HG03025 (cell line): ENCODE data around the gene F11R.
"Not testable (repeated sequence)": the region's sequence is repeated elsewhere in the genome, so short reads cannot be mapped to it uniquely, and the experiment has no call there.

Experiments used
- ATAC-seq: cut with Tn5 transposase; IDR thresholded peaks from one replicate; pipeline ENCODE4 v1.9.1; 2021; ENCODE audit warnings: mild to moderate bottlenecking, moderate library complexity; ENCODE audit not compliant: unreplicated experiment, low FRiP score

Gene F11R

DNA sequence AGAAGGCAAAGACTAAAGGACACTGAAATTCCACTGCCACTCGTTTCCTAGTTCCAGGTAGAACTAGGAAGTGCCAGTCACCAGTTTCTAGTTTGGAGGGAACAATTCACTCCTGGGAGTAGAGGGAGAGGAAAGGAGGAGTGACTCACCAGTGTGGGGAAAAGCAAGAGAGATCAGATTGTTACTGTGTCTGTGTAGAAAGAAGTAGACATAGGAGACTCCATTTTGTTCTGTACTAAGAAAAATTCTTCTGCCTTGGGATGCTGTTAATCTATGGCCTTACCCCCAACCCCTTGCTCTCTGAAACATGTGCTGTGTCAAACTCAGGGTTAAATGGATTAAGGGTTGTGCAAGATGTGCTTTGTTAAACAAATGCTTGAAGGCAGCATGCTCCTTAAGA, 4.3 kb downstream of the F11R start:
- not testable (repeated sequence) for ATAC-seq

DNA sequence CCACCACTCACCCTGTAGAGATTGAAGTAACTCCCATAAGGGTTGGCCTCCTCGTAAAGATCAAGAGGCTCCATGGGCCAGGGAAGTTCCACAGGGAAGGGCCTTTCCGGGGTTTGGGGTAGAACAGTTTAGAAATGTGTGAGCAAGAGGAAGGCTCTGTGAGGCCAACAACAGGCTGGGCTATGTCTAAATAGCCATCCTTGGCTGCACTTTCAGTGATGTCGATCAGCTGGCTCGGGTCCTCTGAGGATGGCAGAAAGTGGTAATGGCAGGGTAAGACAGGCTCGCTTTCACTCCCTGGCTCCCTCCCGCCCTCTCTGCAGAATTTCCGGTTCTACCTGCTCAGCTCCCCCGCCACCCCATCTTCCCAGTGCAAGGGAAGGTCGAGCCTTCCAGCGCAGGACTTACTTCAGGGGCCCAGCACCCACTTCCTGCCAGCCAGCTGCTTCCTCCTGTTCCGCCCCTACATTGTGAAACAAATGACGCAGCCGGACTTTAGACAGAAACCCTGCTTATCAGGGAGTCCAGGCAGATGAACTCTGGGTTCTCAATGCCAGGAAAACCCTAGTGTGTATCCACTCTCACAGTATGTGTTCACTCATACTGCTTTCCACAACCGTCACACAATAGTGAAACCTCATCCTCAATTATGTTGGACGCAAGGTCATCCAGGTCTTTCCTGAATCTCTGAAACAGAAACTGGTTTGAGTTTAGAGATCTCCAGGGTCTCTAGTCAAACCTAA, 7.3 kb downstream of the F11R start:
- ATAC-seq: peak; percentile 71

DNA sequence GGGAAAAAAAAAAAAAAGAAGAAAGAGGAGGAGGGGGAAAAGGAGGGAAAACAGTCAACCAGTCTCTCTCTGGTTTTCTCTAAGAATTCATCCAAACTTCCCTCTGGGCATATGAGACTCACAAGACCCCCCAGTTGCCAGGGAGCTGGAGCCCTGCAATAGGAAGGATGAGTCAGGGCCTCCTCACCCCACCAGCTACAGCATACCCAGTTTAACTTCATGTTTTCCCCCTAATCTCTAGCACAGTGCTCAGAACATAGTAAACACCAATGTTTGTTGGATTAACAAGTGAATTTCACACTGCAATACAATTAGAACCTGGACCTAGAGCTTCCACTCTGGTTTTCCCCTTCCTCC, 7.8 kb downstream of the F11R start:
- ATAC-seq: no peak

DNA sequence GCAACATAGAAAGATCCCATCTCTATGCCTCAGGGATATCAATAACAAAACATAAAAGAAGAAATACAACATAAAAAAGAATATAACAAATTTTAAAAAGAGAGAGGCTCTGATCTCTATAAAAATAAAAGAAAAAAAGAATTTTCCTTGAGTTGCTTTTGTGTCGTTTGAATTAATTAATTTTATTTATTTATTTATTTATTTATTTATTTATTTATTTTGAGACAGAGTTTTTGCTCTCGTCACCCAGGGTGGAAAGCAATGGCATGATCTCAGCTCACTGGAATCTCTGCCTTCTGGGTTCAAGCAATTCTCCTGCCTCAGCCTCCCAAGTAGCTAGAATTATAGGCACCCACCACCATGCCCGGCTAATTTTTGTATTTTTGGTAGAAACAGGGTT, 8.5 kb downstream of the F11R start:
- ATAC-seq: no peak

DNA sequence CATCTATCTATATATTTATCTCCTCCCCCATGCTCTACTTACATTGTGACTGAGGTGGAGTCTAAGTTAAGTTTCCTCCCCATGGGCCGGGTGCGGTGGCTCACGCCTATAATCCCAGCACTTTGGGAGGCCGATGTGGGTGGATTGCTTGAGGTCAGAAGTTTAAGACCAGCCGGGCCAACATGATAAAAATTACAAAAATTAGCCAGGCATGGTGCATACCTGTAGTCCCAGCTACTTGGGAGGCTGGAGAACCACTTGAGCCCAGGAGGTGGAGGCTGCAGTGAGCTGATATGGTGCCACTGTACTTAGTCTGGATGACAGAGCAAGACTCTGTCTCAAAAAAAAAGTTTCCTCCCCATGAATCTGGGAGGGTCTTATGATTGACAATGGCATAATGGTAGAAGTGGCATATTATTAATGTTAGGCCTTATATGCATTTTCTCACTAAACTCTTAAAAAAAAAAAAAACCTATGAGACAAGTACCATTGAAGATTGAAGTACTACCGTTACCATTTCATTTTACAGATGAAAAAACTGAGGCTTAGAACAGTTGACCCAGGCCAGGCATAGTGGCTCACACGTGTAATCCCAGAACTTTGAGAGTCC, 11.2 kb downstream of the F11R start:
- no peak for ATAC-seq

DNA sequence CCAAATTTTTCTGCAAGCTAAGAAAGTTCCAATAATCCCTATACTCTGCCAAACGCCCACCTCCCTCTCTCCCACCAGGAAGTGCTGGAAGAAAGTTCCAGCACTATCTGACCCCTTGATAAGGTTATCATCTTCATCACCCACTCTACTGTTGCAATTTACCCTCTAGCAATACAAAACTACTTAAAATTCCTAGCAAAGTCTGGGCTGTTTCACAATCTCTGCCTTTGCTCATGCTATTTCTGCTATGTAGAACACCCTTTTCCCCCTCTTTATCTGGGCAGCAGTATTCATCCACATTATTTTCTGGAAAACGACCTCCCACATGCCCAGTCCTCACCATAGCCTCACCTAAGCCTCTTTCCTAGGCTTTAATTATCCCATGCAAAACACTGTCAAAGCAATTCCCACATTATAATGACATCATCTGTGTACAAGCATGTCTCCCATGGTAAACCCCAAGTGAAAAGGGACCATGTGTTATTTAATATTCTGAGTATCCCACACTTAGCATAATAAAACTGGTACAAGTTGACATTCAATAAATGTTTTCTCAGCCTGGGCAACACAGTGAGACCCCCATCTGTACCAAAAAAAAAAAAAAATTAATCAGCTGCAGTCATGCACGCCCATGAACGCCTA, 12.0 kb downstream of the F11R start:
- ATAC-seq: no peak

DNA sequence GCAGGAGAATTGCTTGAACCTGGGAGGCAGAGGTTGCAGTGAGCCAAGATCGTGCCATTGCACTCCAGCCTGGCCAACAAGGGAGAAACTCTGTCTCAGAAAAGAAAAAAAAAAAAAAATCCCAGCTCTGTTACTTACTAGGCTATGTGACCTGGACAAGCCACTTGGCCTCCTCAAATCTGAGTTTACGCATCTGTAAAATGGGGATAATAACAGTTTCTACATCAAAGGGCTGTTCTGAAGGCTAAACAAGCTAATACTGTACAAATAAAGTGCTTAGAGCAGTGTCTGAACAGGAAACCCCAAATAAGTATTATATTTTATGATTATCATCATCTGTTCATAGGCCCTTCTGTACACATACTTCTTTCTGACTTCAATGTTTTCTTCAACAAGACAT, 13.6 kb downstream of the F11R start:
- no peak for ATAC-seq

DNA sequence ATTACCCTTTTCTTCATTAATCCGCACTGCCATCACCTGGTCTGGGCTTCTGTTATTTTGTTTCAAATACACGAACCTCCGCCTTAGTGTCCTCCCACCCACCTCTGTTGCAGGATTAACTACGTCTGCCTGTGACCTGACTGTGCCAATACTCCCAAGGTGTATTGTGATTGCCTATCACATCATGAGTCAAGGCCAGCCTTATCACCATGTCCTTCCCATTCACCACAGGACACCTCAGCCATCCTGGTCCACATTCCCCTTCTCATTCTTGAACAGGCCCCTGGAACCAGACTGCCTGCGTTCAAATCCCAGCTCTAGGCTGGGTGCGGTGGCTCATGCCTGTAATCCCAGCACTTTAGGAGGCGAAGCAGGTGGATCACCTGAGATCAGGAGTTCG, 14.4 kb downstream of the F11R start:
- no peak for ATAC-seq

DNA sequence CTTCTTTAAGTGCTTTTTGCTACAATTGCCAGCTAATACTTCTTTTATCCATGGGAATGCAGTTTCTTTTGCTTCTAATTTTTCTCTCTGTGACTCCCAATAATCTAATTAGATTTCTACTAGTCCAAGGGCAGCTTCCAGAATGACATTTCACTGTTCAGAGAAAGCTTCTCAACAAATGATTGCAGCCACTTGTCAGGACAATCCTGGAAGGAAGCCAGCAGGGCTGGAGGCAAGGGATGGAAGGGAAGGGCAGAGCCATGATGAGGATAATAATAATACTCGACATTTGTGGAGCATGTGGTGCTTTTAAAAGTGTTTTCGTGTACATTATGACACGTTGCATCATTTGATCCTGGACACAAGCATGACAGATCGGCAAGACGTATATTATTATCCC, 19.4 kb downstream of the F11R start:
- no peak for ATAC-seq

DNA sequence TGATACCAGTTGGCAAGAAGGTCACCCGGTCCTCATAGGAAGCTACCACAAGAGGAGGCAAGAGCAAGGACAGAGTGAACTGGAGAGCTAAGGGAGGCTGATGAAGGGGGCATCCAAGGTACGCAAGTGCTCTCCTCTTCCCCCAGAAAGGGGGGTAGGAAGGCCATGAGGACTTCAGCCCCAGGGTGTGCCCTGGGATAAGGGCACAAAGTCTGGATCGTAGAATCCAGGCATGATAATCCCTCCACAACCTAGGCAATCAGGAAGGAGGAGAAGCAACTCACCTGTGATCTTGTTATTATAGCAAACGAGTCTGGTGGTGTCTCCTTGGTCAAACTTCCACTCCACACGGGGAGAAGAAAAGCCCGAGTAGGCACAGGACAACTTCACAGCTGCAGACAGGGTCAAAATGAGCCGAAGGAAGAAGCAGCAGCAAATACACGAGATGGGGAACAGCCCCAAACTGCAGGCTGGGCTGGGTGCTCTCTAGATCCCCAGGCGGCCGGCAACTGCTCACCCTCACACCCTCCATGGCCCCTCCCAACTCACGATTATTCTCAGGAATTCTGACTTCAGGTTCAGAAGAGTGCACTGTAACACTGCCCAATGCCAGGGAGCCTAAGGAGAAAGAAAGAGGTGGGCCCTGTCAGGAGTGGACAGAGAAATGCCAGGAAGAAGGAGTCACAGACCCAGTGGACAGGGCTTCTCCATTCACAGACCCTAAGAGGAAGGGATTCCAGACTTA, 20.0 kb downstream of the F11R start:
- no peak for ATAC-seq

DNA sequence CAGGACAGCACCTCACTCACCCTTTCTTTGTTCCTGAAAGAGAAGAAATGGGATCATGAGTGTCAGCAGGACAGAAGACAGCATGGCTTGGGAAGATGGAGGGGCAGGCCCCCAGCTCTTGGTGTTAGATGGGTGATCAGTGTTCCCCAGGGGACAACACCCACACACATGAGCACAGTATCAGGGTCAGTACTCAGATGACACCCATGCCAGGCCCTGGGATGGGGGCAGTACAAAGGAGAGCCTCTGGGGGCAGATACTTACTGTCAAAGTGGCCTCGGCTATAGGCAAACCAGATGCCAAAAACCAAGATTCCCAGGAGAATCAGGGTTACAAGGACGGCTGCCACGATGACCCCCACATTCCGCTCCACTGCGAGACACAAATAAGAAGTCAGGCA, 21.6 kb downstream of the F11R start:
- no peak for ATAC-seq

DNA sequence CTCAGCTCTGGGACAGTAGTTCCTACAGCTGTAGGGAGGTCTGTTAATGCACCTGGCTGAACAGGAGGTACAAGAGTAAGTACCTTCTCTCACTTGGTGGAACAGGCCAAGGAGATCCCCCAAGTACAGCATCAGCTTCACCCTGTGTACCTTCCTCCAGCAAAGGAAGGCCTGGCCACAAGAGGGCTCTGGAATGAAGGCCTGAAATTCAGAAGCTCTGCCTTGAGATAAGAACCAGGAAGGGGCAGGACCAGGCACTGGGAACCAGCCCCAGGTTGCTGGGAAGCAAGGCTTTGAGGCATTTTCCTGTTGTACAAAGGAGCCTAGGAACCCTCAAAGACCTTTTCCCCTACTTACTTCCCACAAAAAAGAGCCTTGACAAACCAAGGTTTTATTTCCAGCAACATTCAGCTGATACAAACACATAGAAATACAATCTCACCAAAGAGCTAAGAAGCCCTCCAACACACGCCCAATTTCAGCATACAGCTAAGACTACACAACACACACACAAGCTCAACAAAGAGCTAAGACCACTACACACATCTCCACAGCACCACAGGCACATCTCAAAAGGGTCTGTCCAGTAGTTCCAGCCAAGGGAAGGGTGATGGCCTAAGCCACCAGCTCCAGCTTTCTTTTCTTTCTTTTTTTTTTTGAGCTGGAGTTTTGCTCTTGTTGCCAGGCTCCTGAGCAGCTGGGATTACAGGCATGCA, 23.5 kb downstream of the F11R start:
- ATAC-seq: no peak

DNA sequence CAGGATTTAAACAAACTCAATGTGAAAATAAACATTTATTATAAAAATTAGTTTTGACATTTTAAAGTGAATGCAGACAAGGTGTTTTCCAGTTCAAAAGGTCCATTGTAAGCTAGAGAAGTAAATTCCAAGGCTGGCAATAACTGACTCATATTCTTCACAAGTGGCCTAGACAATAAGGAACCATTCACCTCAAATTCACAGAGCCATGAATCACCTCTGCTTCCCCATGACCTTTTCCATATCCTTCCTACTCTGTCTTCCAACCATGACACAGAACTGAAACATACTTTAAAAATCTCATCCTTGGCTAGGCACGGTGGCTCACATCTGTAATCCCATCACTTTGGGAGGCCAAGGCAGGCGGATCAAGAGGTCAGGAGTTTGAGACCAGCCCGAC, 24.8 kb downstream of the F11R start:
- no peak for ATAC-seq

DNA sequence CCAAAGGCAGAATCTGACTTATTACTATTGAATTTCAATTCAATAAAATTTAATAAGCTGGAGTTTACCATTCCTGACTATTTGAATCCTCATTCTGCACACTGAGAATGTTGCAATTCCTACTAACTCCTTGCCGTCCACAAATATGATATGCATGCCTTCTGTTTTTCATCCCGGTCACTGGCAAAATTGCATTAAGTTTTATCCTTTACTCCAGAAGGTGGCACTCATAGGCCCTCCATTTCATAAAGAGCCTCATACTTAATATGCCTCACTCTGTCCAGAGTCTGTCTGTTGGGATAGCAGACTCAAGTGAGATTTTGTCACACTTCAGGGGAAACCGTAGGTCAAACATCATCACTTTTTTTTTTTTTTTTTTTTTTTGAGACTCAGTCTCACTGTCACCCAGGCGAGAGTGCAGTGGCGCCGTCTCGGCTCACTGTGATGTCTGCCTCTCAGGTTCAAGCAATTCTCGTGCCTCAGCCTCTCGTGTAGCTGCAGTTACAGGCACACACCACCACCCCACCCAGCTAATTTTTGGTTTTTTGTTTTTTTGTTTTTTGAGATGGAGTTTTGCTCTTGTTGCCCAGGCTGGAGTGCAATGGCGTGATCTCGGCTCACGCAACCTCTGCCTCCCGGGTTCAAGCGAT, 27.3 kb downstream of the F11R start:
- no peak for ATAC-seq

DNA sequence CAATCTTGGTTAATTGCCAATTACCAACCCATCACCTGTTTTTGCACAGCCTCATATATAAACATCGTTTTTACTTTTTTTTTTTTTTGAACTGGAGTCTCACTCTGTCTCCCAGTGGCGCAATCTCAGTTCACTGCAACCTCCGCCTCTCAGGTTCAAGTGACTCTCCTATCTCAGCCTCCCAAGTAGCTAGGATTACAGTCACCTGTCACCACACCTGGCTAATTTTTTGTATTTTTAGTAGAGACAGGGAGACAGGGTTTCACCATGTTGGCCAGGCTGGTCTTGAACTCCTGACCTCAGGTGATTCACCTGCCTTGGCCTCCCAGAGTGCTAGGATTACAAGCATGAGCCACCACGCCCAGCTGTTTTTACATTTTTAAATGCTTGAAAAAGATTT, 28.9 kb downstream of the F11R start:
- not testable (repeated sequence) for ATAC-seq

DNA sequence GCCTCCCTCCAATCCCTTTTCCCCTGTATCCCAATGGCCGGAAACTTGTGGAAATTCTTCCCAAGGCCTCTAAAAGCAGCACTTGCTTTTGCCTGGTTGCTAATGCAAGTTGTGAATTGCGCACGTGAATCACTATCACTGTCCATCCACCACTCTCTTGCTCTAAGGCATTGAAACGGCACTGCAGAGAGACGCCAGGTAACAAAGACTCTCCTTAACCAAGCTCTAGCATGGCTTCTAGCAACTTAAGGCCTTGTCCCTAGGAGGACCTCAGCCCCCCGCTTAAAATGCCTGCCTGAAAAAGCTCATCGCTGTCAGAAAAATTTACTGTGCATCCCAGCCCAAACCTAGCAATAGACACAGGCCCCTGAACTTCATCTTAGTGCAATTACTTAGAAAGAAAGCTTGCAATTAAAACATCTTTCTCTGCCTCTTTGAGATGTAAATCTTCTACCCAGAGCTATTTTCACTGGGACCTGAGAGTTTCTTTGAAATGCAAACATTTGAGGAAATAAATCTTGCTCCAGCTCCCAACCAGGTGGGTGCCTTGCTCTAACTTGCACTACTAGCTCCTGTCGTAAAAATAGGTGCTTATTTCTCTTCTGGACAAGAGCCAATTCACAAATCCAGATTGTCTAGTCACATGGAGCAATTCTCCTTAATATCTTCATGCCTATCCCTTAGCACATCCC, 33.4 kb downstream of the F11R start:
- ATAC-seq: no peak

DNA sequence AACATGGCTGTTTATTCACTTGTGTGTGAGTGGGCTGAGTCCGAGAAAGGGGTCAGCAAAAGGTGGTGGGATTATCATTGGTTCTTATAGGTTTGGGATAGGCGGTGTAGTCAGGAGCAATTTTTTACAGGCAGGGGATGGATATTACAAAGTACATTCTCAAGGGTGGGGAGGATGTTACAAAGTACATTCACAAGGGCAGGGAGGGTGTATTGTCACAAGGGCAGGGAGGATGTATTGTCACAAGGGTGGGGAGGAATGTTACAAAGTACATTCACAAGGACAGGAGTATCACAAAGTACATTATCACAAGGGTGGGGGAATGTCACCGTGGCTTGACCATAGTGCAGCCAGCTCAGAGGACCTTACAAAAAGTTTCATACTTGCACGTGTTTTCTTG, 35.2 kb downstream of the F11R start:
- ATAC-seq: no peak

DNA sequence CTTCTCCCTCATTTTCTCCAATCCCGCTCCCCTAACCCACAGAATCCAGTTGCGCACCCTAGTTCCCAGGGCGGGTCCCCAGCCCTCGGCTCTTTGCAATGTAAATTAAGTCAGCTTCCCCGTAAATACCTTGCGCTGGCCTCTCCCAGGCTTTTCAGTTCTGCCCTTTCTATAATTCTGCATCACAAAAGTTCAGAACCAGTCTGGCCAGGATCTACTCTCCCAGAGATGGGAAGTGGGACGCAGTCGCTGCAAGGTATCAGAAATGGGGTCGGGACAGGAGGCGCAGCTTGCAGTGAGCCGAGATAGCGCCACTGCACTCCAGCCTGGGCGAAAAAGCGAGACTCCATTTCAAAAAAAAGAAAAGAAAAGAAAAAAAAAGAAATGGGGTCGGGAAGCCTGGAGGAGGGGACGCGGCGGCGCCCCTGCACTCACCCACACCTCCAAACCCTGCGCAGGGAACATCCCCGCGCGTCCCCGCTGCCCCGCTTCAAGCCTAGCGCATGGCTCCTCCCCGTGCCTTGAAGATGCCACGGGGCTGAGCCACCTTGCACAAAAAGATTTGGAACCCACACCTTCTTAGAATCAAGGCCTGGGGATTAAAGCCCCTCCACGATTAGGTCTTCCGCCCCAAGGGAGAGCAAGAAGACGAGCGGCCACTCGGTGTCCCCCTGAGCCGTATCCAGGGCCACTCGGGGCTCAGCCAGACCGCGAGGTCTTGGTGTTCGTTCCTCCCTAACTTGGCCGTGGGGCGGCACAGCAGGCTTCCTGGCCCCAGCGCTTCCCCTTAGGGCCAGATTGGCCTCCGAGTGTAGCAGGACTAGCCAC, 39.2 kb downstream of the F11R start:
- ATAC-seq: no peak

DNA sequence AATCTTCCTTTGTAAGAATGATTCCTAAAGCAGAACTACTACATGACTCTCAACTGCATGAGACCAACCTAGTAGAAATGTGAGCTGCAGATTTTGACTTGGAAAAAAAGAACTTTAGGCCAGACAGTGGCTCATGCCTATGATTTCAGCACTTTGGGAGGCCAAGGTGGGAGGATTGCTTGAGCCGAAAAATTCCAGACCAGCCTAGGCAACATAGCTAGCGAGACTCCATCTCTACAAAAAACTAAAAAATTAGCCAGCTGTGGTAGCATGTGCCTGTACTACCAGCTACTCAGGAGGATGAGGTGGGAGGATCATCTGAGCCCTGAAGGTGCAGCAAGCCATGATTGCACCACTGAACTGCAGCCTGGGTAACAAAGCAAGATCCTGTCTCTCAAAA, 41.7 kb downstream of the F11R start:
- ATAC-seq: no peak
